HG02588 (cell line): ENCODE measurements around the gene ACO2.

ENCODE experiments used
- ATAC-seq: cut with Tn5 transposase; IDR thresholded peaks from one replicate; pipeline ENCODE4 v1.9.1; 2021; ENCODE audit warnings: mild to moderate bottlenecking, moderate library complexity; ENCODE audit not compliant: unreplicated experiment

The ACO2 gene

DNA sequence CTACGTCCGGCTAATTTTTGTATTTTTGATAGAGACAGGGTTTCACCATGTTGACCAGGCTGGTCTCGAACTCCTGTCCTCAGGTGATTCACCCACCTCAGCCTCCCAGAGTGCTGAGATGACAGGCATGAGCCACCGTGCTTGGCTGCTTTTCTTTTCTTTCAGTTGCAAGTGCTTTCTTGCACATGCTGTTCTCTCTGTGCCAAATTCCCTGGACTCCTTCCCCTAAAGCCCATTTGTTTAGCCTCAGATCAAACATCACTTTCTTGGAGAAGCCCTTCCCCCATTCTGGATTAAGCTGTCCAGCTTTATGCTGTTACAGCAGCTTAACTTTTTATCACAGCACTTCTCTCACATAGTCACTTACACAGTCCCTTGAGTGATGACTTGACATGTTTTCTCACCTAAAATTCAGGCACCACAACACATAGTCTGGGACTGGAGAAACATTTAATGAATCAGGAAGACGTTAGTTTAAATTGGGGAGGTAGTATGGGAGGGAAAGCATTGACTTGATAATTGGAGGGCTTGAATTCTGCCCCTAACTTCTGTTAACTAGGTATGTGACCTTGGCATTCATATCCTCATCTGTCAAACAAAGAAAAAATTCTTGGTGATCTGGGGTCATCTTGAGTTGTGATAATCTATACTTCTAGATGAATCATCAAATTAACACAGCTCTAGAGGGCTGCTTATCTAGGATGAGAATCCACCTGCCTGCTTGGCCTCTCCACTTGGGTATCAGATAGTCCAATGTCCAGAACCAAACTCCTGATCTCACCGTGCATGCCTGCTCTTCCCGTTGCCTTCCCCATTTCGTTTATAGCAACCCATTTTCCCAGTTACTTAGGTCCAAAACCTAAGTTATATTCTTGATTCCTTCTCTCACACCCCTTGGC is 18.4 kb downstream of the ACO2 start:
- no peak for ATAC-seq

DNA sequence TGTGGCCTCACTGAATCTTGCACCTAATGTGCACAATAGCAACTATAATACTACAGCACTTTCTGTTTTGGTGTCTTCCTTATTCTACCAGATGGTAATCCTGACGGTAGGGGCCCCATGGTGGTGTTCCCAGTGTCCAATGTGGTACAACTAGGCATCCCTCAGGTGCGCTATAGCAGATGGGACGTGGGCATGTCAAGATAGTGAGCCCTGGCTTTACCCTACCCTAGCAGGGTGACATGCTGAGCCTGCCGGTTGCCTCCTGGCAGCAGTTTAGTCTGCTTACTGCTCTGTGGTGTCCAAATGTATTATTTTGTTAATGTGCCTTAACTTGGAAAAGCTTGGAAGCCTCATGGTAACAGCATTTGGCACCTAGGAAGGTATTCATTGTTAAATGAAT is 19.2 kb downstream of the ACO2 start:
- no peak for ATAC-seq

DNA sequence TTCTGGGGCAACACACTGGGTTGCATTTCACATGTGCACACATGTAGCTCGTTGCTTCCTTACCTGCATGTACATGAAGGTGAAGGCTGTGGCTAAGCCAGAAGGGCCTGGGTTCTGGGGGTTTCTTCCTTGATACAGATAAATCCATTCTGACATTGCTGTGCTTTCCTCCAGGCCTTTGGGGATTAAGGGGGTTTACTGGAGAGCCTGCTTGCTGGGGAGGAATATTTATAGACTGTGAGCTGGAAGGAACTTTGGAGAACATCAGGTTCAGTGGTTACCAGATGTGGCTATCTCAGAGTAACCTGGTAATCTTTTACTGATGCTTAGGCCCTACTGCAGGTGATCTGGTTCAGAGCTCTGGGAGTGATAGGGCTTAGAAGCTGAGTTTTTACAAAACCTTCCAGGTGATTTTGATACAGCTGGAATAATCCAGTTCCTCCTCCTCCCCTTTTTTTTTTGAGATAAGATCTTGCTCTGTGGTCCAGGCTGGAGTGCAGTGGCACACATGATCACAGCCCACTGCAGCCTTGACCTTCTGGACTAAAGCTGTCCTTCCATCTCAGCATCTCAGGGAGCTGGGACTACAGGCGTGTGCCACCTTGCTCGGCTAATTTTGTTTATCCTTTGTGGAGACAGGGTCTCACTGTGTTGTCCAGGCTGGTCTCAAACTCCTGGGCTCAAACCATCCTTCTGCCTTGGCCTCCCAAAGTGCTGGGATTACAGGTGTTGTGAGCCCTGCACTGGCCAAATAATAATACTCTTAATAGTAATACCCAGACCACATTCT is 19.9 kb downstream of the ACO2 start:
- no peak for ATAC-seq

DNA sequence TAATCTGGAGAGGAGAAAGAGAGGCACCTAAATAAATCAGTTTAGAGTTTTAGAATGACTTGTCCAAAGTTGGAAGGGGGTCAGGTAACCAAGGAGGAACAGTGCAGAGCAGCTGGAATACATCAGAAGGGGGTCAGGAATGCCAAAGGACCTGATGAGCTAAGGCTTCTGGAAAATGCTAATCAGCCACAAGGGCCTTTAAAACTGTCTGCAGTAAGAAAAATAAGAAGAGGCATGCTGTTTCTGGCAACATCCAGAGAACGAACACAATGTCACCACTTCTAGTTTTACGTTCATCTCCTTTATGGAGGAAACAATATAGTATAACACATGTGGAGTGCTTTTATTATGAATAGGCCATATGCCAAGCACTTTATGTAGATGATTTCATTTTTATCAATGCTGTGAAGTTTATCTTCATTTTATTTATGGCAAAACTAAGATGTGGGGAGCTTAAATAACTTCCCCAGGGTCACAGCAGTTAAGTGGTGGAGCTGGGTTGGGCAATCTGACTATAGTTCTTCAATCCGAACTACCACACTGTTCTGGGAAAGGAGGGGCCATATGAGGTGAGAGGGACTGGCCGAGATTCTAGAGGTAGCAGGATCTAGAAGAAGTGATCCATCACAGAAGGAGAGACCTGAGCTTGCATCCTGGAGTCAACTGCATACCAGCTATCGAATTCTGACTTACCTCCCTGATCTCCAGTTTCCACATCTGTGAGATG is 22.6 kb downstream of the ACO2 start:
- no peak for ATAC-seq

DNA sequence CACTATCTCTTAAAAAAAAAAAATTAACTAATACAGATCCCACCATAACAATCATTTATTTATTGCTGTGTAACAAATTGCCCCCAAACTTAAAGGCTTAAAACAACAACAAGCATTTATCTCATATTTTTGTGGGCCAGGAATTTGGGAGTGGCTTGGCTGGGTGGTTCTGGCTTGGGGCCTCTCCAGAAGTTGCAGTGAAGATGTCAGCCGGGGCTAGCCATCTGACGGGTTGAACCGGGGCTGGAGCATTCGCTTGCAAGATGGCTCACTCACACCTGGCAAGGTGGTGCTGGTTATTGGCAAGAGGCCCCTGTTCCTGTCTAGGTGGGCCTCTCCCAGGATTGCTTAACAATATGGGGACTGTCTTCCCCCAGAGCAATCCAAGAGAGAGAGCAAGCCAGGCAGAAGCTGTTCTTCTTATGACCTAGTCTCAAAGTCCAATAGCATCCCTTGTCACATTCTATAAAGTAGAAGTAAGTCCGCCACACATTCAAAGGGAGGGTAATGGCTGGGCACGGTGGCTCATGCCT is 29.5 kb downstream of the ACO2 start:
- ATAC-seq = no peak

DNA sequence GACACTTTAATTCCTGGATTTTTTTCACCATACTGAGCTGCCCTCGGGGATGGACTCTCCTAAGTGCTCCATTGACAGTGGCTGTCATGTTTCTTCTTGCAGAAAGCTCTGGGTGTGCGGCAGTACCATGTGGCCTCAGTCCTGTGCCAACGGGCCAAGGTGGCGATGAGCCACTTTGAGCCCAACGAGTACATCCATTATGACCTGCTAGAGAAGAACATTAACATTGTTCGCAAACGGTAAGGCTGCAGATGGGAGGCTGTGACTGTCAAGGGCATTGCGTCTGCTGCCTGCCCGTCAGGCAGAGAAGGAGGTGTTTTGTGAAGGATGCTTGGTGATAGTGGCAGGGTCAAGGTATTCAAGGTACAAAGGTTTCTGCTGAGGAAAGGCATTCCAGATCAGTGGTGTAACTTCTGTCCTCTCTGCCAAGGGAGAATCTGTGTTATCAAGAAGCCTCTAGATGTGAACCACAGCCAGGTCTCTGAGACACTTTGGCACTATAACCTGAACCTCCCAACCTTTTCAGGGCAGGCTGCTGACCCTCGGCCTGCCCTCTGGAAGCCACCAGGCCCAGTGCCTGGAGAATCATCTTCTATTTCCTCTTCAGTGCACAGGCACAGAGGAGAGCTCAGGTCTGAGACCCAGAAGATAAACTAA is 30.8 kb downstream of the ACO2 start:
- ATAC-seq = no peak

DNA sequence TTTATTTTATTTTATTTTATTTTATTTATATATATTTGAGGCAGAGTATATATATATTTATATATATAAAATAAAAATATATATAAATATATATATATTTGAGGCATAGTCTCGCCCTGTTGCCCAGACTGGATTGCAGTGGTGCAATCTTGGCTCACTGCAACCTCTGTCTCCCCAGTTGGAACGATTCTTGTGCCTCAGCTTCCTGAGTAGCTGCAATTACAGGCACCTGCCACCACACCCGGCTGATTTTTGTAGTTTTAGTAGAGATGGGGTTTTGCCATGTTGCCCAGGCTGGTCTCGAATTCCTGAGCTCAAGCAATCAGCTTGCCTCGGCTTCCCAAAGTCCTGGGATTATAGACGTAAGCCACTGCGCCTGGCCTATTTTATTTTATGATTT is 31.4 kb downstream of the ACO2 start:
- no peak for ATAC-seq

DNA sequence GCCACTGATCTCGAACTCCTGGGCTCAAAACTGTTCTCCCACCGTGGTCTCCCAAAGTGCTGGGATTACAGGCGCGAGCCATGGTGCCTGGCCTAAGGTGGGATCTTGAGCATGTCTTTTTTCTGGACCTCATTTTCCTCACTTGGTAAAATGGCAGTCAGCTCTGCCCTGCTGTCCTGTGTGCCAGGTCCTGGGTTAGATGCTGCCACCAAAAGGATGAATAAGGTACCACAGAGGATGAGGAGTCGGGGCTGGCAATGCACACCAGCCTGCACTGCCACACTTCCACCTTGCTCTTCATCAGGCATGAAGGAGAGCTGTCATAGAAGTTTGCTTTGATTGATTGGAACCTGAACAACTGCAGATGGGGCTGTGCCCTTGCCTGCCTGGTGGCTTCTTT is 32.3 kb downstream of the ACO2 start:
- no peak for ATAC-seq

DNA sequence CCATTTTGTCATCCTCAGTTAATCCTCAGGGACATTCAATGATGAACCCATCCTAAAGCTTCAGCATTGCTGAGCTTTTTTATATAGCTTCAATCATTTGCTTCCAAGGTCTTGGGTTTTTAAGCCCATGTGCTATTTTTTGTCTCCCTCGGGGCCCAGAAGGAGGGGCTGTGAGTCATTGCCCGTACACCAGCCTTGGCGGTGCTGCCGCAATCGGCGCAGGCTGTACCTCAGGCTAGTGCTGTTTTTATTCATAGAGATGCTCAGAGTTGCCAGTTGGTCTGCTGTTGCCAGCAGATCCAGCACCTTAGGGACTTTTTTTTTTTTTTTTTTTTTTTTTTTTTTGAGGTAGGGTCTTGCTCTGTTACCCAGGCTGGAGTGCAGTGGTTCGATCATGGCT is 35.5 kb downstream of the ACO2 start:
- no peak for ATAC-seq

DNA sequence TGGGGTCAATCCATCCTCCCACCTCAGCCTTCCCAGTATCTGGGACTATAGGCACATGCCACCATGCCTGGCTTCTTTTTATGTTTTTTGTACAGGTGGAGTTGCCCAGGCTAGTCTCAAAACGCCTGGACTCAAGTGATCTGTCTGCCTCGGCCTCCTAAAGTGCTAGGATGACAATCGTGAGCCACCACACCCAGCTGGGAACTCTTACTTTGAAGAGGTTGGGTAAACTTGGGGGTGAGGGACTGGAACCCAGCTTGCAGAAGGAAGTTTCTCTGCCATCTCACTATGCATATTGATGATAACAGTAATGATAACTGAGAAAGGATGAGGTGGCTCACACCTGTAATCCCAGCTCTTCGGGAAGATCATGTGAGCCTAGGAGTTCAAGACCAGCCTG is 35.9 kb downstream of the ACO2 start:
- no peak for ATAC-seq

DNA sequence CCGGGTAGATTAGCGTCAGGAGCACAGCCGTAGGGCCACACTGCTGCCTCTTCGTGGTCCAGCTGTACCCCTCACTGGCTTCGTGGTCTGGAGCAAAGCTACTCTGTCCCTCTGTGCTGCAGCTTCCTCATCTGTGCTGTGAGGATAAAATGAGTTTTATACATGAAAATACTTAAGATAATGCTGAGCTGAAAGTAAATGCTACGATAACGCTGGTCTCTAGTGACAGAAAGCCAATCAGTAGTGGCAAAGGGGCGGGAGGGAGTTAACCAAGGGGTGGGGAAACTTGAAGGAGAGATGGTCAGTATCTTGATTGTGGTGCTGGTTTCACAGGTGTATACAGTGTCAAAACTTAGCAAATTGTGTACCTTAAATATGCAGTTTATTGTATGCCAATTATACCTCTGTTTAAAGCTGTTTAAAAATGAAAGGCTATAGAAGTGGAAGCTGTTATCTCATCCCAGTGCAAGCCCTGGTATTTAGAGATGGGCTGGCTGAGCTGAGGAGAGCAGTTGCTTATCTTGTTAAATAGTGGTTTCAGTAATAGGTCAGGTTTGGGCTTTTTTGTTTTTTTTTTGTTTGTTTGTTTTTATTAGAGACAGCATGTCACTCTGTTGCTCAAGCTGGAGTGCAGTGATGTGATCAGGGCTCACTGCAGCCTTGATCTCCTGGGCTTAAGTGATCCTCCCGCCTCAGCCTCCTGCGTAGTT is 36.7 kb downstream of the ACO2 start:
- ATAC-seq = no peak

DNA sequence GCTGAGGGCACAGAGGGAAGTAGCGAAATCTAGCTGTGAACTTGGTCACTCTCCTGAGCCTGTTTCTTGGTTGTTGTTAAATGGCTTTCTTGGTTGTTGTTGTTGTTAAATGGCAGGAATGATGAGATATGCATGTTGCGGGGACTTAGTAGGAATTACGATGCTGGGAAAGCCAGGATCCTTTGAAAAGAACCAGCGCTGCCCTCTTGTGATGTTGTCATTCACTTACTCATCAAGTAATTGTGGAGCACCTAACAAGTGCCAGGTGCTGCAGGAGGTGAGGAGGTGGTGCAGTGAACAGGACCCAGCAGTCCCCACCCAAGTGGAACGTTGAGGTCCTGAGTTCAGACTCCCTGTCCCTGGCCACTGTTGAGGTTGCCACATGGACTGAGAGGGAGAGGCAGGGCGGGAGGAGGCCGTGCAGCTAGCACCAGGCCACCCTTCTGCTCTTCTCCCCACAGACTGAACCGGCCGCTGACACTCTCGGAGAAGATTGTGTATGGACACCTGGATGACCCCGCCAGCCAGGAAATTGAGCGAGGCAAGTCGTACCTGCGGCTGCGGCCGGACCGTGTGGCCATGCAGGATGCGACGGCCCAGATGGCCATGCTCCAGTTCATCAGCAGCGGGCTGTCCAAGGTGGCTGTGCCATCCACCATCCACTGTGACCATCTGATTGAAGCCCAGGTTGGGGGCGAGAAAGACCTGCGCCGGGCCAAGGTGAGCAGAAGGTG is 38.6 kb downstream of the ACO2 start:
- no peak for ATAC-seq

DNA sequence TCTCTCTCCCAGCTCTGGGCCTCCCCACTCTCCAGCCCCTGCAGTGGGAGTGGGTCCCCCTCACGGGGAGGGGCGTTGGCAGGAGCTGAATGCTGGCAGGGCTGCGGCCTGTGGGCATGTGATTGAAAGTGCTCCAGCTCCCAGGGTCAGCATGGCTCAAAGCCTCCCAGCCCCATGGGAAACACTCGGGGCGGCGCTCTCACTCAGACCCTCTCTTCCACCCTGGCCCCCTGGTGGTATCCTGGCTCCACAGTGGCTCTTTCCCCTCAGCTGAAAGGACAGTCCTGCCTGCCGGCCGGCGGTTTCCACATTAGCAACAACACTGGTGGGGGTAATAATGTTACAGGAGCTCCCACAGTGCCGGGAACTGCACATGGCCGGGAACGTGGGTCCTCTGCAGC is 39.9 kb downstream of the ACO2 start:
- no peak for ATAC-seq

DNA sequence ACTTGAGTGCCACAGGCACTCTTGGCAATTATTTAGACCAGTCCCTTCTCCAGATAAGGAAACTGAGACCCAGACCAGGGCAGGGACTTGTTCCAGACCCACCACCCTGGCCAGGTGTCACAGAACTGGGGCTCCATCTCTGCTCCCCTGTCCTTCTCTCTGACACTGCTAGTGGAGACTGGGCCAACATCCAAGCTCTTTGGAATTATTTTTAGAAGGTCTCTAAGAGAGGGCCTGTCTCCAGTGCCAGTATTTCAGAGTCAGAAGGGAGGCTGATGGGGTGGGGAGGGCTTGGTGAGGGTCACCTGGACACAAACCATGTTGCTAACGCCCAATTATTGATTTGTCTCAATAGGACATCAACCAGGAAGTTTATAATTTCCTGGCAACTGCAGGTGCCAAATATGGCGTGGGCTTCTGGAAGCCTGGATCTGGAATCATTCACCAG is 42.6 kb downstream of the ACO2 start:
- no peak for ATAC-seq

DNA sequence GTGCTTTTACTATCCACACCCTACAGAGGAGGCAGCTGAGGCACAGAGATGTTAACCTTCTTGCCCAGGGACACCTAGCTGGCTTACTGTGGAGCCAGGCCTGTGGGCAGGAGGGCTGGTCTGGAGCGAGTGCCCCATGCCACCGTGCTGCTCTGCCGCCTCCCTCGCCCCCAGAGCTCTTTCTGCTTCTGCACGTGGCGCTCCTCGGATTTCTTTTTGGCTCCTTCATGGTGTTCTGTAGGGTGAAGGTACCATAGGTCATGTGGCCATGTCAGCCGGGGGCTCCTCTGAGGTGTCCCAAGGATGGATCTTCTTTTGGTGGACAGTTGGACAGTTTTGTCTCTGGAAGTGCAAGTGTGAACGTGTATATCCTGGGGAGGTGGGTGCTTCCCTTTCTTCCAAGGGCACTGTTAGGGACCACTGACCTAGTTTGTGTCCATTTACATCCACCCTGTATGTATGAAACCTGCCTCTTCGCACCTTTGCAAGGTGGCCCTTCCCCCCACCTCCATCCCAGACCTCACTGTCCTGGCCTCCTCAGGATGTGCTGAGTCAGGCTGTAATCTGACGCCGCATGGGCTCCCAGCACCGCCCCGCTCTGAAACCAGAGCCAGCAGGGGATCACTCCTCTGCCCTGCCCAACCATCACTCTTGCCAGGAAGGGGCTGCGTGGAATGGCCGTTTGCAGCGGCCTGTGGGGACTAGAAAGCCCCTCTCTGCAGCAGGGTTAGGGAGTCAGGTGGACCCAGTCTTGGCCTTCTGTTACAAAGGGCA is 43.7 kb downstream of the ACO2 start:
- ATAC-seq = no peak

DNA sequence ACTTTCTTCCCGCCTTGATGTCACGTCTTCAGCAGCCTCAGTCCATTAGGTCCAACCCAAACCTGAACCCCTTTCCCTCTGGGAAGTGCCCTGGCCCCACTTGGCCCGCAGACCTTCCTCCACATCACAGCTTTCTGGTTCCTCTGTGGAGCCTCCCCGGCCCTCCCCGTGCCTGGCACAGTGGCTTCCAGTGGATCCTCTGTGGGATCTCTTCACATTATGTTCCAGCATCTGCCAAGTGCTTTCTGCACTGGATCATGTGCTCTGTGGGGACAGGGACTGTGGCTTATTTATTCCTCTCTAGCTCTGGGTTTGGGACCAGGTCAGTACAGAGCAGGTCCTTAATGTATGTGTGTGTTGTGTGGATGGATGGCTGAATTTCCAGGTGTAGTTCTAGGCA is 44.5 kb downstream of the ACO2 start:
- ATAC-seq = no peak

DNA sequence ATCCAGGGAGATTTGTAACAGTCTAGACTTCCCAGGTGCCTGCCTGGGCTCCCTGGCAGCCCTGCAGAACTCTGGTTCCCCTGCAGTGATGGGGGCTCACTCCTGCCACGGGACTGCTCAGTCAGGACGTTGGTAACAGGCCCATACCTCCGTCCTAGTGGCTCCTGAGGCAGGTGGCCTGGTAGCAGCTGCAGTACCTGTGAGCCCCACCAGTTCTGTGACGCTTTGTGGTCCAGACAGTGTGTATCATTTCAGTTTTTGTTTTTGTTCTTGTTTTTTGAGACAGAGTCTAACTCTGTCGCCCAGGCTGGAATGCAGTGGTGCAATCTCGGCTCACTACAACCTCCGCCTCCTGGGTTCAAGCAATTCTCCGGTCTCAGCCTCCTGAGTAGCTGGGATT is 47.5 kb downstream of the ACO2 start:
- ATAC-seq = no peak

DNA sequence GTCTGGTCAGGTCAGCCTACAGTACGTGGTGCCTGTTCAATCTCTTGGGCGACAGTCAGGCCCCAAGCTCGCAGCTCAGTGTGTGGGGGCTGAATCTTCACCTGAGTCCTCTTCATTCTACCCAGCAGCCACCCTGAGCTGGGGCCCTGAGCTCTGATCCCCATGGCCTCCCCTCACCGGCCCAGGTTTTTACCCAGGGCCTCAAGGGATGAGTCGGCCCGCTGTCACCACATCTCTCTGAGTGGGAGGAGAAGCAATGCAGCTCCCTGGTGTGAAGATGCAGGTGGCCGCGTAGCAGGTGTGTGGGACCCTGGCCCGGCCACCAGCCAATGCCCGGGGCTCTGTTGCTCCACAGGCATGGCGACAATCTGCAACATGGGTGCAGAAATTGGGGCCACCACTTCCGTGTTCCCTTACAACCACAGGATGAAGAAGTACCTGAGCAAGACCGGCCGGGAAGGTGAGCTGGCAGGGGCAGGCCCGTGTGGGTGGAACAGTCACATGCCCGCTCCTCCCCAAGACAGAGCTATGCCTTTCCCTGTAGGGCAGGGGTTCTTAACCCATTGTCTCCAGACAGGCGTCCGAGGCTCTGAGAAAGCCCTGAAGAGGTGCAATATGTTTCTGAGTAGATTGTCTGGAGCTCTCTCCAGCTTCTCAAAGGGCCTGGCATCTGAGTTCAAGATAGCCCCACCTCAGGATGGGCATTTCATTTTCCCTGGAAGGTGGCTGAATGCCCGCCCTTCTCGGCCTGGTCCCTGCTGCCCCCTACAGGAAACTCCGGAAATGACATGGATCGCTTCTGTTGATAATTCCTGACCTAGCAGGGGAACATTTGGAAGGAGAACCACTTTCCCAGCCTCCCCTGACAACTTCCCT is 48.5 kb downstream of the ACO2 start:
- no peak for ATAC-seq
